Left renal cortex interstitium (tissue), 4 donors: ENCODE measurements around the gene AURKAIP1. TPM values are rescaled to one million over a fixed set of nuclear protein-coding genes. Genes with fewer than 3 reads are reported as not detected.

Experiments used
- polyA plus RNA-seq, 4 donors: library from polyadenylated mRNA; unstranded; fragments of 120-200 nt; gene quantifications; one replicate each; pipeline ENCODE4 v1.2.1, GENCODE V29; 2013; ENCODE audit not compliant: insufficient read length in 4 of 4

The AURKAIP1 gene
- polyA plus RNA-seq, 4 donors, result 64.4 to 107 (median 84.7) TPM

Other genes starting within 250 kb of the AURKAIP1 start
- gene TTLL10, start 201.3 kb downstream of the AURKAIP1 start, polyA plus RNA-seq, result 1 to 10 TPM in 1 of 4 donors, under 1 TPM in 3; 0.41 to 1.1 (median 0.63) TPM
- gene TNFRSF18, start 168.6 kb downstream of the AURKAIP1 start, polyA plus RNA-seq, result under 1 TPM; 0.29 to 0.79 (median 0.53) TPM
- gene TNFRSF4, start 161.1 kb downstream of the AURKAIP1 start, polyA plus RNA-seq, result 1 to 10 TPM; 1.7 to 3.1 (median 2.0) TPM
- 100 to 1,000 TPM; 115 to 144 (median 130) TPM for gene SDF4, start 143.2 kb downstream of the AURKAIP1 start, polyA plus RNA-seq
- 10 to 100 TPM; 19.8 to 24.4 (median 21.4) TPM for gene B3GALT6, start 143.0 kb downstream of the AURKAIP1 start, polyA plus RNA-seq
- 10 to 100 TPM in 3 of 4 donors, 1 to 10 TPM in 1; 7.2 to 17.3 (median 14.9) TPM for gene C1QTNF12, start 128.5 kb downstream of the AURKAIP1 start, polyA plus RNA-seq
- gene UBE2J2, start 101.4 kb downstream of the AURKAIP1 start, polyA plus RNA-seq, result 10 to 100 TPM; 40.9 to 68.6 (median 58.4) TPM
- 10 to 100 TPM in 1 of 4 donors, 1 to 10 TPM in 3; 2.4 to 10.2 (median 6.9) TPM for gene SCNN1D, start 94.8 kb downstream of the AURKAIP1 start, polyA plus RNA-seq
- gene ACAP3, start 67.3 kb downstream of the AURKAIP1 start, polyA plus RNA-seq, result 10 to 100 TPM; 14.9 to 45.2 (median 33.0) TPM
- gene PUSL1, start 66.6 kb downstream of the AURKAIP1 start, polyA plus RNA-seq, result 10 to 100 TPM in 2 of 4 donors, 1 to 10 TPM in 2; 7.3 to 12.4 (median 10.7) TPM
- gene INTS11, start 50.5 kb downstream of the AURKAIP1 start, polyA plus RNA-seq, result 100 to 1,000 TPM in 3 of 4 donors, 10 to 100 TPM in 1; 94.8 to 169 (median 129) TPM
- 10 to 100 TPM; 12.4 to 21.1 (median 17.3) TPM for gene CPTP, start 50.4 kb downstream of the AURKAIP1 start, polyA plus RNA-seq
- under 1 TPM; 0.28 to 0.70 (median 0.45) TPM for gene TAS1R3, start 43.9 kb downstream of the AURKAIP1 start, polyA plus RNA-seq
- gene DVL1, start 25.8 kb downstream of the AURKAIP1 start, polyA plus RNA-seq, result 10 to 100 TPM; 24.6 to 52.2 (median 45.6) TPM
- 100 to 1,000 TPM; 164 to 219 (median 209) TPM for gene MXRA8, start 16.7 kb downstream of the AURKAIP1 start, polyA plus RNA-seq
- 100 to 1,000 TPM; 178 to 392 (median 277) TPM for gene CCNL2, start 24.1 kb upstream of the AURKAIP1 start, polyA plus RNA-seq
- 100 to 1,000 TPM; 111 to 143 (median 117) TPM for gene MRPL20, start 32.1 kb upstream of the AURKAIP1 start, polyA plus RNA-seq
- 10 to 100 TPM in 3 of 4 donors, 1 to 10 TPM in 1; 5.1 to 27.6 (median 12.1) TPM for gene ANKRD65, start 46.1 kb upstream of the AURKAIP1 start, polyA plus RNA-seq
- gene VWA1, start 60.5 kb upstream of the AURKAIP1 start, polyA plus RNA-seq, result 100 to 1,000 TPM in 1 of 4 donors, 10 to 100 TPM in 3; 48.3 to 104 (median 66.7) TPM
- 1 to 10 TPM; 2.6 to 3.7 (median 2.9) TPM for gene ATAD3C, start 74.5 kb upstream of the AURKAIP1 start, polyA plus RNA-seq
- 10 to 100 TPM in 3 of 4 donors, 1 to 10 TPM in 1; 9.4 to 29.9 (median 20.5) TPM for gene ATAD3B, start 96.6 kb upstream of the AURKAIP1 start, polyA plus RNA-seq
- gene ATAD3A, start 137.0 kb upstream of the AURKAIP1 start, polyA plus RNA-seq, result 10 to 100 TPM; 15.8 to 31.6 (median 24.4) TPM
- gene TMEM240, start 165.4 kb upstream of the AURKAIP1 start, polyA plus RNA-seq, result 1 to 10 TPM; 4.3 to 8.4 (median 7.3) TPM
- 10 to 100 TPM; 76.6 to 95.9 (median 82.9) TPM for gene SSU72, start 199.7 kb upstream of the AURKAIP1 start, polyA plus RNA-seq
- 1 to 10 TPM; 1.6 to 5.1 (median 4.0) TPM for gene FNDC10, start 224.9 kb upstream of the AURKAIP1 start, polyA plus RNA-seq
- 10 to 100 TPM; 23.5 to 90.7 (median 55.8) TPM for gene MIB2, start 240.3 kb upstream of the AURKAIP1 start, polyA plus RNA-seq